Measurements from ENCODE around the gene ELOVL6. TPM values are rescaled to one million over a fixed set of nuclear protein-coding genes. Genes with fewer than 3 reads are reported as not detected.

ELOVL6 gene
- total and polyA plus RNA-seq, 2 of the 4 experiments (the other 2 are of a cell fraction): 17.9 to 19.0 TPM

- Histone ChIP-seq H3K4me1 (ENCODE audit: control insufficient read depth, insufficient read depth, low read length) (peaks cover 5% of the 10 kb centered on the region; the same call in 1 of the 2 replicates), H3K4me2 (ENCODE audit: low read depth, low read length) (no peak overlapping the region), H3K36me3 (ENCODE audit: control insufficient read depth, insufficient read depth, low read length) (no peaks in the 10 kb centered on the region), H4K5ac (ENCODE audit: low read depth, low read length) (no peak overlapping the region), H2AK5ac (ENCODE audit: low read depth, low read length) (no peak overlapping the region), H2BK15ac (ENCODE audit: low read depth, low read length) (no peak overlapping the region), H3K9me1 (ENCODE audit: insufficient read depth, low read length) (peaks cover 5% of the 10 kb centered on the region; the same call in 1 of the 2 replicates), H2BK20ac (ENCODE audit: low read depth, low read length) (no peak overlapping the region), H3K56ac (ENCODE audit: extremely low read depth, insufficient read depth, low read length) (no peak overlapping the region), H2AK9ac (replicated peaks; ENCODE audit: low read depth, low read length, poor library complexity) (no peak overlapping the region), H3K18ac (ENCODE audit: low read depth, low read length) (no peak overlapping the region), H4K20me1 (ENCODE audit: insufficient read depth, low read length) (no peaks in the 10 kb centered on the region), H3K9me3 (ENCODE audit: control insufficient read depth, insufficient read depth, low read length) (no peaks in the 10 kb centered on the region), H4K8ac (ENCODE audit: low read depth in 2 of 2, low read length in 2 of 2) (no peak overlapping the region), H2BK120ac (ENCODE audit: low read depth, low read length) (no peak overlapping the region), H4K91ac (ENCODE audit: insufficient read depth, low read depth, low read length) (no peak overlapping the region), H3K4ac (ENCODE audit: low read depth, low read length) (no peak overlapping the region), H2BK5ac (ENCODE audit: low read depth, low read length, poor library complexity, severe bottlenecking) (no peak overlapping the region), H3K27me3 (ENCODE audit: control insufficient read depth, insufficient read depth, low read length) (no peaks in the 10 kb centered on the region), H3K23ac (ENCODE audit: low read depth, low read length) (no peak overlapping the region), H3K79me1 (ENCODE audit: low read depth in 1 of 2, low read length in 2 of 2) (0 out of 4 replicates have a peak, but pooled peaks cover 0 to 3% of the 10 kb centered on the region in 2 experiments), H3K27ac (ENCODE audit: insufficient read depth, low read length) (no peak overlapping the region), H2AFZ (replicated peaks; ENCODE audit: low read length, poor library complexity) (no peak overlapping the region), H3K14ac (replicated peaks; ENCODE audit: low read depth, low read length) (no peak overlapping the region), H3K4me3 (ENCODE audit: insufficient read depth, low read depth, low read length) (no peak overlapping the region), H3K9ac (ENCODE audit: low read depth, low read length) (no peak overlapping the region)
- ChIA-PET CTCF (interaction anchor here (0.9 kb wide), 1 partner anchor 106 kb away, joined by 3 read pairs; no protein-coding TSS in a partner anchor), POLR2A (ENCODE audit: unreplicated experiment) (no interaction called here)
- WGBS, 2 experiments (ENCODE audit: extremely low coverage in 2 of 2, insufficient read length in 1 of 2): 89% methylated on average over 1 of the region's 2 CpGs; no CpG with 5 or more reads in 1 of the 2 experiments
- dilution Hi-C loops (cut with HindIII; ENCODE audit: low sequenced_read_pairs, unreplicated experiment): no loop called here
- no peak for DNase-seq
- TF ChIP-seq RCOR1 (IDR thresholded peaks at IDR 0.05; ENCODE audit: insufficient replicate concordance, low read length) (no peak), MXI1 (IDR thresholded peaks at IDR 0.05; ENCODE audit: borderline replicate concordance, low read depth, low read length) (no peak), USF2 (IDR thresholded peaks at IDR 0.05; ENCODE audit: low read depth, low read length) (no peak), MAFK (IDR thresholded peaks at IDR 0.05; ENCODE audit: low read depth, low read length) (no peak), POLR2A (IDR thresholded peaks at IDR 0.05; ENCODE audit: low read depth, low read length) (no peak), RAD21 (IDR thresholded peaks at IDR 0.05; ENCODE audit: low read length) (no peak), CEBPB (IDR thresholded peaks at IDR 0.05; ENCODE audit: low read depth, low read length) (no peak), SMC3 (IDR thresholded peaks at IDR 0.05; ENCODE audit: low read depth, low read length) (no peak), MAZ (IDR thresholded peaks at IDR 0.05; ENCODE audit: borderline replicate concordance, low read depth, low read length) (no peak), ELK1 (IDR thresholded peaks at IDR 0.05; ENCODE audit: borderline replicate concordance, low read depth, low read length) (no peak), NFE2L2 (IDR thresholded peaks at IDR 0.05; ENCODE audit: low read depth, low read length) (no peak), CHD1 (IDR thresholded peaks at IDR 0.05; ENCODE audit: low read depth, low read length) (no peak), BHLHE40 (IDR thresholded peaks at IDR 0.05; ENCODE audit: low read depth, low read length) (no peak), FOS (IDR thresholded peaks at IDR 0.05; ENCODE audit: low read depth, low read length) (no peak), RFX5 (IDR thresholded peaks at IDR 0.05; ENCODE audit: low read depth, low read length) (no peak)
- BruUV-seq (replicated peaks): no TSS peak
- ATAC-seq (ENCODE audit: low read depth): no peak
- intact Hi-C loops (cut with micrococcal nuclease): no loop called here
- in situ Hi-C loops (cut with MboI; ENCODE audit: low sequenced_read_pairs): no loop called here
Measured at GRCh38 chr4:110061076-110061475, 137.3 kb downstream of the ELOVL6 start.
